ENCODE data around the gene HEYL. TPM values are rescaled to one million over a fixed set of nuclear protein-coding genes. Genes with fewer than 3 reads are reported as not detected.
A peak's percentile ranks its signal among the peaks of the same experiment; 100 is the strongest.

HEYL gene
- total and polyA plus RNA-seq, 9 of the 15 experiments (the other 6 are each of a cell fraction or from before 2014, with no cell fraction given), result 0.13 to 0.89 (median 0.25) TPM

DNA sequence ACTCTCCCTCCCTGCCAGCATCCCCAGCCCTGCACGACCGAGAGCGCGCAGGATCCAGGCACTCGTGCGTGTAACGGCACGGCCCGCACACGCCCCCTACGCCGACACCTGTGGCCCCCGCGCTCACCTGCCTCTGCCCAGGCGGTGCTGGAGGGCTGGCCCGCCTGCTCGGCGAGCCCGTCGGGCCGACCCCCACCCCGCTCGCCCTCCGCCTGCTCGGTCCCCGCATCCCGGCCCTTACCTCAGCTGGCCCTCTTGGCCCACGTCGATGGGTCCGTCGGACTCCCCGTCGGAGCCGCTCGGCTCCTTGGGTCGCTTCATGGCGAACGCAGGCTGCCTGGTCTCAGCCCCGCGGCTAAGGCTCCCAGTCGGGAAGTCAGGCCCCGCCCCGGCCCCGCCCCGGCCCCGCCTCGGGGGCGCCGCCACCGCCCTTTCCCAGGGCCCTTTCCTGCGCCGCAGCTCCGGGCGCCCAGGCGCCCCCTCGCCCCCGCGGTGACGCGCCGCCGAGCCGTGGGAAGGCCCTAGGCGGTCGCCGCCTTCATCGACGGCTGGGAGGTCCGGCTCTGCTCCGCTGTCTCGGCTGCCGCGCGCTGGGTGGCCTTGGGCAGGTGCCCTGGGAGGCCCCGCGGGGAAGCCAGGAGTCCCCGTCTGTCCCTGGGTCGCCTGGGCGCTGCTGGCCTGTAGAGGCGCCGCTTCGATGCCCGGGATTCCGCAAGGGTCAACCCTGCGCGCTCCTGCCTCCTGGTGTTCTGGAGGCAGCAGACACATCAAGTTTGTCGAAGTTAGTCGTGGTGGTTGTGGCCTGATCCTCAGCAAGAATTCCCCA lies at the start of gene HEYL (continued):
- TF ChIP-seq ZNF175 (CRISPR knock-in tag; IDR thresholded peaks at IDR 0.05; ENCODE audit: low read depth) (no peak), FOXA3 (CRISPR knock-in tag; conservative IDR thresholded peaks at IDR 0.05 in 1 of 2, IDR thresholded peaks at IDR 0.05 in 1 of 2) (no peak), PRMT5 (CRISPR knock-in tag; IDR thresholded peaks at IDR 0.05) (no peak), XRCC3 (IDR thresholded peaks at IDR 0.05) (no peak), ATF7 (IDR thresholded peaks at IDR 0.05) (peak; percentile 71; the same call in 1 of the 2 replicates), SAFB2 (IDR thresholded peaks at IDR 0.05; ENCODE audit: borderline replicate concordance, low read depth, low read length, severe bottlenecking) (no peak), PTTG1 (tag; IDR thresholded peaks at IDR 0.05; ENCODE audit: low read depth) (no peak), ZNF830 (CRISPR knock-in tag; IDR thresholded peaks at IDR 0.05) (0 out of 2 replicates have a peak, but pooled peaks have one; percentile 22), KHSRP (IDR thresholded peaks at IDR 0.05) (no peak), WHSC1 (IDR thresholded peaks at IDR 0.05; ENCODE audit: low read length) (no peak), ZFP30 (CRISPR knock-in tag; IDR thresholded peaks at IDR 0.05; ENCODE audit: borderline replicate concordance) (no peak), ZNF699 (CRISPR knock-in tag; IDR thresholded peaks at IDR 0.05; ENCODE audit: insufficient replicate concordance) (no peak)
- TF ChIP-seq, protein P1, sequence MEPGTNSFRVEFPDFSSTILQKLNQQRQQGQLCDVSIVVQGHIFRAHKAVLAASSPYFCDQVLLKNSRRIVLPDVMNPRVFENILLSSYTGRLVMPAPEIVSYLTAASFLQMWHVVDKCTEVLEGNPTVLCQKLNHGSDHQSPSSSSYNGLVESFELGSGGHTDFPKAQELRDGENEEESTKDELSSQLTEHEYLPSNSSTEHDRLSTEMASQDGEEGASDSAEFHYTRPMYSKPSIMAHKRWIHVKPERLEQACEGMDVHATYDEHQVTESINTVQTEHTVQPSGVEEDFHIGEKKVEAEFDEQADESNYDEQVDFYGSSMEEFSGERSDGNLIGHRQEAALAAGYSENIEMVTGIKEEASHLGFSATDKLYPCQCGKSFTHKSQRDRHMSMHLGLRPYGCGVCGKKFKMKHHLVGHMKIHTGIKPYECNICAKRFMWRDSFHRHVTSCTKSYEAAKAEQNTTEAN (CRISPR knock-in tag; IDR thresholded peaks at IDR 0.05), result no peak
- TF ChIP-seq, protein P2, sequence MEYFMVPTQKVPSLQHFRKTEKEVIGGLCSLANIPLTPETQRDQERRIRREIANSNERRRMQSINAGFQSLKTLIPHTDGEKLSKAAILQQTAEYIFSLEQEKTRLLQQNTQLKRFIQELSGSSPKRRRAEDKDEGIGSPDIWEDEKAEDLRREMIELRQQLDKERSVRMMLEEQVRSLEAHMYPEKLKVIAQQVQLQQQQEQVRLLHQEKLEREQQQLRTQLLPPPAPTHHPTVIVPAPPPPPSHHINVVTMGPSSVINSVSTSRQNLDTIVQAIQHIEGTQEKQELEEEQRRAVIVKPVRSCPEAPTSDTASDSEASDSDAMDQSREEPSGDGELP (CRISPR knock-in tag; IDR thresholded peaks at IDR 0.05; ENCODE audit: borderline replicate concordance), result peak; percentile 66; the same call in 1 of the 2 replicates
- TF ChIP-seq, protein P3, sequence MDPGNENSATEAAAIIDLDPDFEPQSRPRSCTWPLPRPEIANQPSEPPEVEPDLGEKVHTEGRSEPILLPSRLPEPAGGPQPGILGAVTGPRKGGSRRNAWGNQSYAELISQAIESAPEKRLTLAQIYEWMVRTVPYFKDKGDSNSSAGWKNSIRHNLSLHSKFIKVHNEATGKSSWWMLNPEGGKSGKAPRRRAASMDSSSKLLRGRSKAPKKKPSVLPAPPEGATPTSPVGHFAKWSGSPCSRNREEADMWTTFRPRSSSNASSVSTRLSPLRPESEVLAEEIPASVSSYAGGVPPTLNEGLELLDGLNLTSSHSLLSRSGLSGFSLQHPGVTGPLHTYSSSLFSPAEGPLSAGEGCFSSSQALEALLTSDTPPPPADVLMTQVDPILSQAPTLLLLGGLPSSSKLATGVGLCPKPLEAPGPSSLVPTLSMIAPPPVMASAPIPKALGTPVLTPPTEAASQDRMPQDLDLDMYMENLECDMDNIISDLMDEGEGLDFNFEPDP (CRISPR knock-in tag; IDR thresholded peaks at IDR 0.05), result 0 out of 2 replicates have a peak, but pooled peaks have one; percentile 25
- TF ChIP-seq, protein P4, sequence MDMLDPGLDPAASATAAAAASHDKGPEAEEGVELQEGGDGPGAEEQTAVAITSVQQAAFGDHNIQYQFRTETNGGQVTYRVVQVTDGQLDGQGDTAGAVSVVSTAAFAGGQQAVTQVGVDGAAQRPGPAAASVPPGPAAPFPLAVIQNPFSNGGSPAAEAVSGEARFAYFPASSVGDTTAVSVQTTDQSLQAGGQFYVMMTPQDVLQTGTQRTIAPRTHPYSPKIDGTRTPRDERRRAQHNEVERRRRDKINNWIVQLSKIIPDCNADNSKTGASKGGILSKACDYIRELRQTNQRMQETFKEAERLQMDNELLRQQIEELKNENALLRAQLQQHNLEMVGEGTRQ (CRISPR knock-in tag; IDR thresholded peaks at IDR 0.05), result no peak
- TF ChIP-seq, protein P5, sequence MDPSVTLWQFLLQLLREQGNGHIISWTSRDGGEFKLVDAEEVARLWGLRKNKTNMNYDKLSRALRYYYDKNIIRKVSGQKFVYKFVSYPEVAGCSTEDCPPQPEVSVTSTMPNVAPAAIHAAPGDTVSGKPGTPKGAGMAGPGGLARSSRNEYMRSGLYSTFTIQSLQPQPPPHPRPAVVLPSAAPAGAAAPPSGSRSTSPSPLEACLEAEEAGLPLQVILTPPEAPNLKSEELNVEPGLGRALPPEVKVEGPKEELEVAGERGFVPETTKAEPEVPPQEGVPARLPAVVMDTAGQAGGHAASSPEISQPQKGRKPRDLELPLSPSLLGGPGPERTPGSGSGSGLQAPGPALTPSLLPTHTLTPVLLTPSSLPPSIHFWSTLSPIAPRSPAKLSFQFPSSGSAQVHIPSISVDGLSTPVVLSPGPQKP (CRISPR knock-in tag; IDR thresholded peaks at IDR 0.05), result no peak
- TF ChIP-seq, protein P6, sequence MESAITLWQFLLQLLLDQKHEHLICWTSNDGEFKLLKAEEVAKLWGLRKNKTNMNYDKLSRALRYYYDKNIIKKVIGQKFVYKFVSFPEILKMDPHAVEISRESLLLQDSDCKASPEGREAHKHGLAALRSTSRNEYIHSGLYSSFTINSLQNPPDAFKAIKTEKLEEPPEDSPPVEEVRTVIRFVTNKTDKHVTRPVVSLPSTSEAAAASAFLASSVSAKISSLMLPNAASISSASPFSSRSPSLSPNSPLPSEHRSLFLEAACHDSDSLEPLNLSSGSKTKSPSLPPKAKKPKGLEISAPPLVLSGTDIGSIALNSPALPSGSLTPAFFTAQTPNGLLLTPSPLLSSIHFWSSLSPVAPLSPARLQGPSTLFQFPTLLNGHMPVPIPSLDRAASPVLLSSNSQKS (CRISPR knock-in tag; IDR thresholded peaks at IDR 0.05), result no peak
- TF ChIP-seq, protein P7, sequence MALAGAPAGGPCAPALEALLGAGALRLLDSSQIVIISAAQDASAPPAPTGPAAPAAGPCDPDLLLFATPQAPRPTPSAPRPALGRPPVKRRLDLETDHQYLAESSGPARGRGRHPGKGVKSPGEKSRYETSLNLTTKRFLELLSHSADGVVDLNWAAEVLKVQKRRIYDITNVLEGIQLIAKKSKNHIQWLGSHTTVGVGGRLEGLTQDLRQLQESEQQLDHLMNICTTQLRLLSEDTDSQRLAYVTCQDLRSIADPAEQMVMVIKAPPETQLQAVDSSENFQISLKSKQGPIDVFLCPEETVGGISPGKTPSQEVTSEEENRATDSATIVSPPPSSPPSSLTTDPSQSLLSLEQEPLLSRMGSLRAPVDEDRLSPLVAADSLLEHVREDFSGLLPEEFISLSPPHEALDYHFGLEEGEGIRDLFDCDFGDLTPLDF (CRISPR knock-in tag; IDR thresholded peaks at IDR 0.05), result no peak

All from K562 (cell line).